Measurements from ENCODE around the gene LSAMP. TPM values are rescaled to one million over a fixed set of nuclear protein-coding genes. Genes with fewer than 3 reads are reported as not detected.

The LSAMP gene
- total RNA-seq, 1 donor, result 1.3 TPM

GRCh38 chr3:115968871-115969270 is 476.4 kb downstream of the LSAMP start:
- DNase-seq (ENCODE audit: low read depth), result no peak
- no peak for TF ChIP-seq CTCF (IDR thresholded peaks at IDR 0.05; ENCODE audit: insufficient read depth, low read depth, low read length)

GRCh38 chr3:115961380-115961779 is 483.9 kb downstream of the LSAMP start:
- TF ChIP-seq CTCF (IDR thresholded peaks at IDR 0.05; ENCODE audit: insufficient read depth, low read depth, low read length), result no peak
- no peak for DNase-seq (ENCODE audit: low read depth)
- no peak overlapping the region for H3K4me3 ChIP-seq (ENCODE audit: low read depth, low read length)

More at GRCh38 chr3:115968871-115969270, 476.4 kb downstream of the LSAMP start:
- H3K4me3 ChIP-seq (ENCODE audit: low read depth, low read length), result no peak overlapping the region

DNA sequence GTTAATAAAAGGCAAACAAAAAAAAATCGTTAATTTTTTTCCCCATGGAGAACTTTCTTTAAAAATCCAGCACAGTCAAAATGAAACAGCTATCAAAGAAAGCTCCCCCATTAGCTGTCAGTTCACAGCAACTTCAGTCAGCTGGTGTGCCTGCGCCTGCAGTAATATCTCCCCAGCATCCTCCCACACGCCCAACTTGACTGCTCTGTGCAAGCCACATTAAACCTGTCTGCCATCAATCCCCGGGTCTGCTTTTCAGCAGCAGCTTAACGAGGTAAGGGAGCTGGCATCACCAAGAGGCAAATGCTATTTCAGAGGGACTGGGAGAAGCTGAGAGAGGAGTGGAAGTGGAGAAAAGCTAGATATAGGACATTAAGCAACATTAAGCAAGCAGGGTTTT is 484.5 kb downstream of the LSAMP start:
- no peak for DNase-seq (ENCODE audit: low read depth)
- no peak for TF ChIP-seq CTCF (IDR thresholded peaks at IDR 0.05; ENCODE audit: insufficient read depth, low read depth, low read length)
- H3K4me3 ChIP-seq (ENCODE audit: low read depth, low read length), result no peak overlapping the region

DNA sequence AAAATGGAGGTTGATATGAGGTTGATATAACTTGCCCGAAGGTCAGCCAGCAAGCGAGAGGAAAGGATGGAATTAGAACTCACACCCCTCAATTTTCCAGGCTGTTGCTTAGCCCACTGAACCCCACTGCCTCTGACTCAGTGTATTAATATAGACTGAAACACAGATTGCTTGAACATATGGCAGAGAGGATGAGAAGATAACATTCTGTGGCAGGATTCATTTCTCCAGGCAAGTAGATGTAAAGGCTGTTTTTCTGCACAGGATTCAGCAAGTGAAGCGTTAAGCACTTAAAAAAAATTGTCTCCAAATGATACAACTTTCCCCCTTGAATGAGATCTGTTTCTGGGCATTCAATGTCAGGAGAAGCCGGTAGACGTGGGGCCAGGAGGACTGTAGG is 486.8 kb downstream of the LSAMP start:
- TF ChIP-seq CTCF (IDR thresholded peaks at IDR 0.05; ENCODE audit: insufficient read depth, low read depth, low read length), result no peak
- no peak for DNase-seq (ENCODE audit: low read depth)

GRCh38 chr3:115947325-115947724 is 498.0 kb downstream of the LSAMP start:
- H3K4me3 ChIP-seq (ENCODE audit: low read depth, low read length), result no peak overlapping the region
- no peak for TF ChIP-seq CTCF (IDR thresholded peaks at IDR 0.05; ENCODE audit: insufficient read depth, low read depth, low read length)
- no peak for DNase-seq (ENCODE audit: low read depth)

More for the DNA sequence above, 486.8 kb downstream of the LSAMP start:
- no peak overlapping the region for H3K4me3 ChIP-seq (ENCODE audit: low read depth, low read length)

- no peak overlapping the region for H3K4me3 ChIP-seq (ENCODE audit: low read depth, low read length)
- DNase-seq (ENCODE audit: low read depth), result no peak
- no peak for TF ChIP-seq CTCF (IDR thresholded peaks at IDR 0.05; ENCODE audit: insufficient read depth, low read depth, low read length)
Observed at GRCh38 chr3:115943579-115943978, 501.7 kb downstream of the LSAMP start.

DNA sequence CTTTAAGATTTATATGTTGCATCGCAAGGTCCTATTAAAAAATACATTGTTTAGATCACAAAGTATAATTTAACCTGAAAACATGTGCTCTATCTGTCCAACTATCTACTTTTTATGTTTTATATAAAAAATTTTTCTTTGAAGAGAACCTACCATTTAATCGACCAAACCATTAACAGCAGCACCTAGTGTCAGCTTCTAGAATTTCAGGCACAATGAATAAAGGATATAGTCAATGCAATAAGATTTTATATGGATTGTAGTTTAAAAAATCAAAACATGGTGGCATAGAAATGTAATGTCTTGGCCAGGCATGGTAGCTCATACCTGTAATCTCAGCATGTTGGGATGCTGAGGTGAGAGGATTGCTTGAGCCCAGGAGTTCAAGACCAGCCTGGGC is 508.2 kb downstream of the LSAMP start:
- no peak for DNase-seq (ENCODE audit: low read depth)
- peak; percentile 39 for TF ChIP-seq CTCF (IDR thresholded peaks at IDR 0.05; ENCODE audit: insufficient read depth, low read depth, low read length)
- H3K4me3 ChIP-seq (ENCODE audit: low read depth, low read length), result no peak overlapping the region

All from fibroblast of villous mesenchyme (primary cell).